Hepatocyte (in vitro differentiated cells): ENCODE results near the gene SNX27. TPM values are rescaled to one million over a fixed set of nuclear protein-coding genes. Genes with fewer than 3 reads are reported as not detected.

Experiments used
- DNase-seq: peaks from one replicate; pipeline ENCODE4 v3.0.0-alpha.2; 2016; ENCODE audit warnings: low spot score
- H2AFZ ChIP-seq: fragments of 200-600 bp; sonication (generic); 2 replicates; pipeline ENCODE4 v1.6.0; 2016; ENCODE audit warnings: antibody characterized with exemption, mild to moderate bottlenecking
- H3K27ac ChIP-seq: fragments of 200-600 bp; sonication (generic); 2 replicates; pipeline ENCODE4 v1.5.1; 2016; ENCODE audit warnings: mild to moderate bottlenecking
- H3K27me3 ChIP-seq: fragments of 200-600 bp; sonication (generic); 2 replicates; pipeline ENCODE4 v1.6.1; 2016
- H3K36me3 ChIP-seq: fragments of 200-600 bp; sonication (generic); replicated peaks from 2 replicates; pipeline ENCODE4 v1.5.1; 2016; ENCODE audit warnings: low read depth; ENCODE audit not compliant: insufficient read depth
- H3K4me1 ChIP-seq: fragments of 200-600 bp; sonication (generic); 2 replicates; pipeline ENCODE4 v1.5.1; 2016; ENCODE audit warnings: mild to moderate bottlenecking, moderate library complexity; ENCODE audit not compliant: insufficient read depth
- H3K4me2 ChIP-seq: fragments of 200-600 bp; sonication (generic); 2 replicates; pipeline ENCODE4 v1.6.0; 2016
- H3K4me3 ChIP-seq: fragments of 200-600 bp; sonication (generic); 2 replicates; pipeline ENCODE4 v1.5.1; 2016; ENCODE audit warnings: mild to moderate bottlenecking
- H3K79me2 ChIP-seq: fragments of 200-600 bp; sonication (generic); 2 replicates; pipeline ENCODE4 v1.6.0; 2017; ENCODE audit warnings: mild to moderate bottlenecking
- H3K9me2 ChIP-seq: fragments of 200-600 bp; sonication (generic); replicated peaks from 2 replicates; pipeline ENCODE4 v1.6.0; 2017; ENCODE audit warnings: mild to moderate bottlenecking; ENCODE audit not compliant: insufficient read depth
- H3K9me3 ChIP-seq: fragments of 200-600 bp; sonication (generic); 2 replicates; pipeline ENCODE4 v1.5.1; 2016; ENCODE audit warnings: low read depth, mild to moderate bottlenecking
- H4K20me1 ChIP-seq: fragments of 200-600 bp; sonication (generic); 2 replicates; pipeline ENCODE4 v1.6.0; 2016; ENCODE audit warnings: mild to moderate bottlenecking; ENCODE audit not compliant: insufficient read depth, poor library complexity, severe bottlenecking
- CTCF ChIP-seq: fragments of 200-600 bp; sonication (generic); IDR thresholded peaks from 2 replicates; pipeline ENCODE4 v1.5.1; 2016; ENCODE audit warnings: antibody characterized with exemption, mild to moderate bottlenecking; ENCODE audit not compliant: poor library complexity
- EZH2 ChIP-seq: fragments of 200-600 bp; sonication (generic); IDR thresholded peaks from 2 replicates; pipeline ENCODE4 v1.6.1; 2016; ENCODE audit warnings: antibody characterized with exemption, mild to moderate bottlenecking, borderline replicate concordance
- EZH2phosphoT487 ChIP-seq: fragments of 200-600 bp; sonication (generic); IDR thresholded peaks from one replicate; pipeline ENCODE4 v1.6.1; 2018; ENCODE audit warnings: antibody characterized with exemption, mild to moderate bottlenecking, low read depth, moderate library complexity; ENCODE audit not compliant: unreplicated experiment, severe bottlenecking
- WGBS: methylation state at CpG from one replicate; pipeline ENCODE4 v1.1.6; 2016; ENCODE audit warnings: low lambda C conversion rate; ENCODE audit errors: missing lambda C conversion rate; 5-methylcytosine and 5-hydroxymethylcytosine counted together
- polyA plus RNA-seq: library from polyadenylated mRNA; unstranded; fragments of >200 nt; fragmentation: Nextera tagmentation; extraction: Ambion mirVana; gene quantifications from 2 replicates; pipeline ENCODE4 v1.2.1, GENCODE V29; 2016
- total RNA-seq: library from RNA; depleted of rRNA; stranded (reverse); fragments of >200 nt; gene quantifications from 2 replicates; pipeline ENCODE4 v1.2.3, GENCODE V29; 2014

Gene SNX27
- total and polyA plus RNA-seq, 2 experiments from 2014 or later = 24.0 to 38.7 TPM

- no peak overlapping the region for H3K4me3 ChIP-seq
- no peaks in the 10 kb centered on the region for H4K20me1 ChIP-seq
- TF ChIP-seq EZH2 (no peak), EZH2phosphoT487 (no peak), CTCF (no peak)
- H3K79me2 ChIP-seq = no peaks in the 10 kb centered on the region
- H3K4me1 ChIP-seq = peaks cover 24% of the 10 kb centered on the region
- no peak overlapping the region for H3K27ac ChIP-seq
- H3K9me3 ChIP-seq = no peaks in the 10 kb centered on the region
- no peak for DNase-seq
- no peaks in the 10 kb centered on the region for H3K36me3 ChIP-seq
- H2AFZ ChIP-seq = no peak overlapping the region
- WGBS = 39% methylated on average over 4 of the region's 4 CpGs
- no peak overlapping the region for H3K4me2 ChIP-seq
- H3K27me3 ChIP-seq = peaks cover 56% of the 10 kb centered on the region
- H3K9me2 ChIP-seq = no peaks in the 10 kb centered on the region
Observed at GRCh38 chr1:151718011-151718431, 106.2 kb downstream of the SNX27 start.

GRCh38 chr1:151718666-151719065, 106.8 kb downstream of the SNX27 start:
- DNase-seq = no peak
- no peak overlapping the region for H2AFZ ChIP-seq
- H3K27me3 ChIP-seq = peaks cover 60% of the 10 kb centered on the region
- H3K9me3 ChIP-seq = no peaks in the 10 kb centered on the region
- TF ChIP-seq EZH2phosphoT487 (no peak), CTCF (no peak)
- no peaks in the 10 kb centered on the region for H3K36me3 ChIP-seq
- no peaks in the 10 kb centered on the region for H3K9me2 ChIP-seq
- peaks cover 24% of the 10 kb centered on the region for H3K4me1 ChIP-seq
- H3K4me3 ChIP-seq = no peak overlapping the region
- H3K4me2 ChIP-seq = no peak overlapping the region
- 74% methylated on average over 4 of the region's 4 CpGs for WGBS
- H3K79me2 ChIP-seq = no peaks in the 10 kb centered on the region
- H3K27ac ChIP-seq = no peak overlapping the region
- H4K20me1 ChIP-seq = no peaks in the 10 kb centered on the region

GRCh38 chr1:151720125-151720524, 108.3 kb downstream of the SNX27 start:
- no peaks in the 10 kb centered on the region for H3K9me2 ChIP-seq
- peaks cover 24% of the 10 kb centered on the region for H3K4me1 ChIP-seq
- H3K27me3 ChIP-seq = peaks cover 60% of the 10 kb centered on the region
- TF ChIP-seq EZH2phosphoT487 = no peak
- no peak for TF ChIP-seq CTCF
- no peak for TF ChIP-seq EZH2
- no peaks in the 10 kb centered on the region for H3K36me3 ChIP-seq
- peak overlapping the region; percentile 96 for H3K4me2 ChIP-seq
- DNase-seq = no peak
- H3K27ac ChIP-seq = no peak overlapping the region
- no peak overlapping the region for H3K4me3 ChIP-seq
- H4K20me1 ChIP-seq = no peaks in the 10 kb centered on the region
- no peaks in the 10 kb centered on the region for H3K9me3 ChIP-seq
- no peak overlapping the region for H2AFZ ChIP-seq
- H3K79me2 ChIP-seq = no peaks in the 10 kb centered on the region
- WGBS = 0% methylated on average over 1 of the region's 1 CpG

GRCh38 chr1:151720554-151720953, 108.7 kb downstream of the SNX27 start:
- Histone ChIP-seq H4K20me1 (no peaks in the 10 kb centered on the region), H3K9me2 (no peaks in the 10 kb centered on the region), H3K27ac (no peak overlapping the region), H3K79me2 (no peaks in the 10 kb centered on the region), H3K36me3 (no peaks in the 10 kb centered on the region), H3K9me3 (no peaks in the 10 kb centered on the region), H3K4me3 (no peak overlapping the region), H2AFZ (no peak overlapping the region), H3K27me3 (peaks cover 60% of the 10 kb centered on the region), H3K4me2 (peak overlapping the region; percentile 96), H3K4me1 (peaks cover 24% of the 10 kb centered on the region)
- TF ChIP-seq CTCF = no peak
- no peak for TF ChIP-seq EZH2
- TF ChIP-seq EZH2phosphoT487 = no peak
- no peak for DNase-seq
- 32% methylated on average over 5 of the region's 5 CpGs for WGBS
